Activated CD8-positive, alpha-beta memory T cell treated with anti-CD3 and anti-CD28 coated beads for 24 hours (primary cell): ENCODE measurements around the gene IDH3A.

Source experiments
- DNase-seq: peaks from one replicate; pipeline ENCODE4 v3.0.0-alpha.2; 2020

Gene IDH3A

DNA sequence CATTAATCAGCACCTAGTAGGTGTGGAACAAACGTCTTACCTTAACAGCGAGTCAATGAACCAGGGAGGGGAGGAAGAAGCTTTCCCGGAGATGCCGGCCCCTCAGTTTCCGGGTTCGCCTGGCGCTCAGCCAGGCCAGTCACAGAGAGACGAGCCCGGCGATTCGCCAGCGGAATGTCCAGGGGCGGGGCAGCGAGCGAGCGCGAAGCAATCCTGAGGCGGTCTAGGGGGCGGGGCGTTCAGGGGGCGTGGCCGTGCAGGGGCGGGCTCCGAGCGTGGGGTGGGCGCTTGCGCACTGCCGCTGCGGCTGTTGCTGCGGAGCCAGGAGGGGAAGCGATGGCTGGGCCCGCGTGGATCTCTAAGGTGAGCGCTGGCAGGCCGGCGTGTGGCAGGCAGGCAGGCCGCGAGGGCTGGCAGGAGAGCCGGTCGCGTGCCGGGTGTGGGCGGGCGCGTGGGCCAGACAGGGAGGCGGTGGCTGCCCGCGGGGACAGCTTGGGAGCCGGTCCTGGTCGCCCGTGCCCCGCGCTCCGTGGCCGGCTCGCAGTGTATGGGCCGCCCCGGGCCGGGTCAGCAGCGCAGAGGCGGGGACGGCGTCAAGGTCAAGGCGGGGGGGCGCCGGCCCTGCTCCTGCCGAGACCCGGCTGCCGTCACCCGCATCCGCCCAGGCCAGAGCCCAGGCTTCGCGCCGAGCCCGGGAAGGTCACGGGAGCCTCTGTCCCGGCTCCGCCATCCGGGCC lies at the start of gene IDH3A:
TSS of gene IDH3A (plus strand) at position 295 of the 737 bp plus-strand sequence. CDS start at position 337, 42 bp downstream.
- DNase-seq: peak; percentile 100

DNA sequence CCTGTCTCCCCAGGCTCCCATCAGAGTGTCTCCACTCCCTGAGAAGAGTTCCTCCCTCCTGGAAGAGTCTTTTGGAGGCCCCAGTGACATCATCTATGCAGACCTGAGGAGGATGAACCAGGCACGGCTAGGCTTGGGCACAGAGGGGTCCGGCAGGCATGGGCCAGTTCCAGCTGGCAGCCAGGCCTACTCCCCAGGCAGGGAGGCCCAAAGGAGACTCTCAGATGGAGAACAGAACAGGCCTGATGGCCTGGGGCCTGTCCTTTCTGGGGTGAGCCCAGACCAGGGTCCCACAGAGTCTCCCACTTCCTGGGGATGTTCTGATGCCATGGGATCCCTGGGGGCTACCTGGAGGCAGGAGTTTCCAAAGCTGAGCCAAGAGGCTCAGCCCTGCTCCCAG lies 48.3 kb upstream of the IDH3A start:
- no peak for DNase-seq

- DNase-seq: no peak
Measured at GRCh38 chr15:78101423-78102105, 47.6 kb upstream of the IDH3A start.

DNA sequence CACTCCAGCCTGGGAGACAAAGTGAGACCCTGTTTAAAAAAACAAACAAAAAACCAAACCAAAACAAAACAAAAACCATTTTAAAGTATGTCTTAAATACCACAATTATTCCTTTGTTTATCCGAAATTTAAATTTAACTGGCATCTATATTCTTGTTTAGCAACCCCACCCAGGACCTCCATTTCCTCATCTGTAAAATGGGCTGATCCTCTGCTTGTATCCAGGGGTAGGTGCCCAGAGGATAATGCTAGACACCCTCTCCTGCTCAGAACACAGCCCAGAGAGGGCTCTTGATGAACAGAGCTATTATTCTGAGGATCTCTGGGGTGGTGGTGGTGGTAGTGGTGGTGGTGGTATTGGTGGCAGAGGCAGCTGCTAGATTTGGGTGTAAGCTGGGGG lies 47.0 kb upstream of the IDH3A start:
- DNase-seq: no peak

DNA sequence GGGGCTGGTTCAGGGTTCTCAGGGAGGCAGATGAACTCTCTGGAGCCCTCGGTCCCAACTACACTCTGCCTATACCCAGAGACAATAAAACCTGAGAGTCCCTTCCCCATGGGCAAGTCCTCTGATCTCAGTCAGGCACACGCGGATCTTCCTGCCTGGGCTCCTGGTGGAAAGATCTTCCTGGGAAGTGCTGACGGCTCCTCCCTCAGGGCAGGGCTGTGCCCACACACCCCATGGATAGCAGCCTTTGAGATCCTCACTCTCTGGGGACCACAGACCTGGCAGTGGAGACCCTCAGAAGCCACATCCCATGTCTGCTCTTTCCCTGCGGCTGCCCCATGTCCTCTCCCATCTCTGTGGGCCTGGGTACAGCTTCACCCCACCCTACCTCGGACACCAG lies 46.4 kb upstream of the IDH3A start:
- DNase-seq: no peak

DNA sequence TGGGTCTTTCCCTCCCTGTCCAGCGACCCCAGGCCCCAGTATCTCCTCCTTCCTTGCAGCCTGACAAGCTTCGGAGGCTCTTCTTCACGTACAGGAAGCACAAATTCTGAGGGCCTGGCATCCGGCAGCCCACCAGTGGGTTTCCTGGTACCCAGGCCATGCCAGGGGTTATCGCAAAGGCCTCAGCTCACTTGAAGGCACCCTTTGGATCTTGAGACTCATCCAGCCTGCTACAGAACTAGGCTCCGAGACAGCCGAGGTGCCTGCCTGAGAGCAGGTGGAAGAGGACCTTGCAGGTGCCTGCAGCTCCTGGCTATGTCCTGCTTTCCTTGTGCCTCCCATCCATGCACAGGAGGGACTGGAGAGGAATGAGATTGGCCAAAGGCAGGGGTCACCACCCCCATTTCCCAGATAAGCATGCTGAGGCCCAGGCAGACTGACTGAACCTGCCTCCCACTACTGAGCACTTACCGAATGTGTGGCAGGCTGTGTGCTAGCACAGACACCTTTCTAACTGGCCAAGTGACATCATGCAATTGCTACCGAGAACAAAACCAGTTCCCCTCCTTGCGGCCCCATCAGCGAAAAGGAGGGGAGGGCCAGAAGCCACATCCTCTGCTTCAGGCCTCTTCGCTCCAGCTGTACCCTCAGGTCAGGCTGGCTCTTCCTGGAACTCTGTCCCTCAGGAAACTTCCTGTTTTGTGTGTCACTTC lies 45.6 kb upstream of the IDH3A start:
- DNase-seq: peak; percentile 83

DNA sequence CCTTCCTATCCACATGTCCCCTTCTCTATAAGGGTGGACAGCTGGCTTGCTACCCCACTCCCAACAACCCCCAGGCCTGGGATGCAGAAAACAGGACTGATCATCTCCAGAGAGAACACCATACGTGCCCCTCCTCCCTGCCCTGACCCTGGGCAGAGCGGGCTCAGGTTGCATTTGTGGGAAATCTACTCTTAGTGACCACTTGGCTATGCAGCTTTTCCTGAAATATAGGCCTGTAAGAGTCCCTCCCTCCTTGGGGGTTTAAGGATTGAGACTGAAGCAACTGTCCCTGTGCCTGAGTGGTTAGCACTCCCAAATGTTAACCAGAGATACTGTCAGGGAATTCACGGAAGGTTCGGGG lies 45.1 kb upstream of the IDH3A start:
- no peak for DNase-seq

GRCh38 chr15:78104566-78105475 lies 44.3 kb upstream of the IDH3A start:
- DNase-seq: no peak

GRCh38 chr15:78105476-78106241 lies 43.5 kb upstream of the IDH3A start:
- DNase-seq: no peak

GRCh38 chr15:78107471-78107870 lies 41.7 kb upstream of the IDH3A start:
- DNase-seq: no peak

GRCh38 chr15:78108300-78109084 lies 40.7 kb upstream of the IDH3A start:
- peak; percentile 91 for DNase-seq

DNA sequence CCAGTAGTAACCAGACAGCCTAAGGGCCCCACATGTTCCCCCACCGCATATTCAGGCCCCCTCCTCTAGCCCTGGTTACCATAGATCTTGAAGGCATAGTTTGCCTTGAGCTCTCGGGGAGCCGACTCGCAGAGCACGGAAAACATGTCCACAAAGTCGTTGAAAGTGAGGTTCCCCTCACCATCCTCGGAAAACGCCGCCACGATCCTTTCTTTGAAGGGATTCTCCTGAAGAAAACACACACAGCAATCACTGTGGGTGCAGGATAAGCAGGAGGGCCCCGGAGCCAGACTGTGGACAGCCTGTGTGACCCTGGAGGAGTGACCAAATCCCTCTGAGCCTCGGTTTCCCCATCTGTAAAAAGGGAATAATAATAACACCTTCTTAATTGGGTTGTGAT lies 40.0 kb upstream of the IDH3A start:
- DNase-seq: no peak

DNA sequence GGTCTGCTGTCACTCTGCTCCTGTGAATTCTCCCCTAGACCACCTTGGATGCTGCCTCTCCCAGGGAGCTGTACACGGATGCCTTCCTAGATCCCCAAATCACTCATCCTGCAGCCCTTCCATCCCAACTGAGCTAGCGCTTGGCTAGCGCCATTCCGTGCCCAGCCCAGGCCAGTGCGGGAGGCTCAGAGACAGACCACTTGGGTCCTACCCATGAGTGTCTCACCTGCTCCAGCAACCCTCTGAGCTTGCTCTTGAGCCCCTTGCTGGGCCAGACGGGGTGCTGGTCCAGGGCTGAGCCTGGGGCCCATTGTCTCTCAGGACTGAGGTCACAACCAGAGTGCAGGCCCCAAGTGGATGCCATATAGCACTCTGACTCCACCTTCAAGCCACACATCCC lies 39.1 kb upstream of the IDH3A start:
- DNase-seq: no peak

GRCh38 chr15:78110916-78111475 lies 38.2 kb upstream of the IDH3A start:
- DNase-seq: no peak

DNA sequence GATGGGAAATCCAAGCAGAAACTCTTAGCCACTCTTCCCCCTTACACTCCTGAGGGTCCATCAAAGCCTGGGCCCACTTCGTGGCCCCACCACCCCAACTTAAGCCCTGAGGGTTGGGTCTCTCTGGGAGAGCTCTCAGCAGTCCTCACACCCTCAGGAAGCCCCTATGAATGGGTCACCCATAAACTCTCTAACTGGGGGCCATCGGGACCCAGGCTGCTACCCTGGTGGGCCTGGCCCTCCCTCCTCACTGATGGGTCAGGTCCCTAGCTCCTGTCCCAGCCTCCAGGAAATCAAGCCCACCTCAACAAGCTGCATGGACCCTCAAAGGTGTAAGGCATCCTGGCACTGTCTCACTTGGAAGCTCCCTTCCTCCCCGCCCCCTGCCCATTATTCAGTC lies 37.4 kb upstream of the IDH3A start:
- no peak for DNase-seq

- no peak for DNase-seq
Measured at GRCh38 chr15:78112551-78112950, 36.6 kb upstream of the IDH3A start.

DNA sequence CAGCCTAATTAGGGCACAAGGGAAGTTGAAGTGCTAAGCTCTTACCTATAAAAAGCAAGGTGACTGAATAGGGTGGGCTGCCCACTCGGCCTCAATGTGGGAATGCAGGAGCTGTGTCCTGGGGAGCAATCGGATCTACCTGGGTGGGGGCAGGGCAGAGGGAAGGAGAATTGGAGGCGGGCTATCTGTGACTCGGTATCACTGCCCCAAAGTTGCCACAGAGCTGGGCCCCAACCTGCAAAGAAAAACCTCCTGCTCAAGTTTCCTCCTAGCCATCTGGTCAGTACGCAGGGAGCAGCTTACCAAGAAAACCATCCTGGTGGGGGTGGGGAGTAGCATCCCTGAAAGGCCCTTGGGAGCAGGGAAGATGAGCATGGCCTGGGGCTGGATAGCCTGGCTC lies 28.6 kb upstream of the IDH3A start:
- no peak for DNase-seq

GRCh38 chr15:78125267-78125666 lies 23.9 kb upstream of the IDH3A start:
- no peak for DNase-seq

- DNase-seq: no peak
Measured at GRCh38 chr15:78127882-78128281, 21.3 kb upstream of the IDH3A start.

DNA sequence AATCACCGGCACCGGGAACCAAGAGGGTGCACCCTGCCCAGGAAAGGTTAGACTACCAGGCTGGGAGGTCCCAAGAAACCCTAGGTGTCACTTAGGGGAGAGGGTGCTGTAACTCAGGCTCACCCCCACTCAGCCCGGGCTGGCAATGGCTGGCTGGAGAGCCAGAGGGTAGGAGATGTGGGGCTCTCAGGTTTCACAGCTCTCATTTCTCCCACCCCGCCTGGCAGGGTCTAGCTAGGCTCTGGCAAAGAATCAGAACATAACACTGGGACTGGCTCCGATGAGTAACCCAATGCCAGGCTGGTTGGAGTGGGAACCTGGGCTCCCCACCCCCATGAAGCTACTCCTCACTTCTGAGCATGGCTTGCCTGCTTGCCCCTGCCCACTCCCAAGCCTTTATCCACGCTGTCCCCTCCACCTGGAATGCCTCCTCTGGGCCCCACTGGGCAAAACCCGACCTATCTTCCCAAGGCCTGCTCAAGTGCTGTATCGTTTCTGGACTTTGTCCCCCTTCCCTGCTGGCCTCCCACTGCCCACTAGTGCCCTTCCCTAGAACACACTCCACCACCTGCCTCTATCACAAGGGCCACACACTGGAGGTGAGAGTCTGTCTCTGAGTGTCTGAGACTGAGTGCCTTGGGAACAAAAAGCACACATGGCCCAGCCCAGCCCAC lies 19.9 kb upstream of the IDH3A start:
- no peak for DNase-seq
